HS-27A (cell line): Measurements from ENCODE around the gene CAPN8.

Experiments
- DNase-seq: peaks from one replicate; pipeline ENCODE4 v3.0.0-alpha.2; 2012; ENCODE audit warnings: low read depth, missing footprints

Gene CAPN8

GRCh38 chr1:223665592-223666312 is at the start of gene CAPN8:
Gene CAPN8 (minus strand): TSS chr1:223665701. CDS start chr1:223665646, 55 bp downstream.
- DNase-seq: no peak

GRCh38 chr1:223714849-223715603 is 49.5 kb upstream of the CAPN8 start:
- no peak for DNase-seq

- DNase-seq: no peak
Observed at GRCh38 chr1:223714421-223714724, 48.9 kb upstream of the CAPN8 start.

- DNase-seq: no peak
Observed at GRCh38 chr1:223713546-223714420, 48.3 kb upstream of the CAPN8 start.

- no peak for DNase-seq
Observed at GRCh38 chr1:223712850-223713474, 47.5 kb upstream of the CAPN8 start.

GRCh38 chr1:223712194-223712849 is 46.8 kb upstream of the CAPN8 start, which contains the start of gene CAPN2:
Gene CAPN2 (plus strand): TSS chr1:223712539. CDS start chr1:223712641, 102 bp downstream.
- DNase-seq: no peak

GRCh38 chr1:223711747-223712193 is 46.3 kb upstream of the CAPN8 start:
- no peak for DNase-seq

GRCh38 chr1:223711173-223711572 is 45.7 kb upstream of the CAPN8 start:
- no peak for DNase-seq

- no peak for DNase-seq
Observed at GRCh38 chr1:223710179-223711133, 45.0 kb upstream of the CAPN8 start.

GRCh38 chr1:223709598-223709997 is 44.1 kb upstream of the CAPN8 start:
- DNase-seq: no peak

GRCh38 chr1:223708651-223709268 is 43.3 kb upstream of the CAPN8 start:
- DNase-seq: no peak

- DNase-seq: no peak
Observed at GRCh38 chr1:223708001-223708359, 42.5 kb upstream of the CAPN8 start.

GRCh38 chr1:223707256-223708000 is 41.9 kb upstream of the CAPN8 start:
- DNase-seq: peak; percentile 94

- DNase-seq: no peak
Observed at GRCh38 chr1:223706077-223706973, 40.8 kb upstream of the CAPN8 start.

- DNase-seq: no peak
Observed at GRCh38 chr1:223704921-223705878, 39.7 kb upstream of the CAPN8 start.

GRCh38 chr1:223703668-223704013 is 38.1 kb upstream of the CAPN8 start:
- DNase-seq: no peak
